OCI-LY7 (cell line): Measurements from ENCODE around the gene ABHD15. TPM values are rescaled to one million over a fixed set of nuclear protein-coding genes. Genes with fewer than 3 reads are reported as not detected.
A peak's percentile ranks its signal among the peaks of the same experiment; 100 is the strongest.

Experiments used
- BruUV-seq: library from RNA; stranded (reverse); fragments of 400-500 nt; replicated peaks from 2 replicates; lab custom pipeline; 2021; lab: Mats Ljungman, UMichigan
- CTCF ChIA-PET: fragments of 300-600 bp; sonication (Branson Sonifier 250); formaldehyde crosslinking; loops from one replicate; lab custom pipeline; 2022; ENCODE audit warnings: antibody characterized with exemption; ENCODE audit not compliant: unreplicated experiment; lab: Charles Lee
- POLR2A ChIA-PET: fragments of 300-600 bp; sonication (Branson Sonifier 250); formaldehyde crosslinking; loops from one replicate; lab custom pipeline; 2022; ENCODE audit warnings: antibody characterized with exemption; lab: Charles Lee
- DNase-seq: peaks from one replicate; pipeline ENCODE4 v3.0.0-alpha.2; 2015; ENCODE audit warnings: low spot score
- H2AFZ ChIP-seq: fragments of 200-600 bp; sonication (generic), shearing (Covaris generic); 2 replicates; pipeline ENCODE4 v1.6.1; 2014; ENCODE audit warnings: mild to moderate bottlenecking, antibody characterized with exemption, low read length, moderate library complexity
- H3K27ac ChIP-seq: fragments of 200-600 bp; sonication (generic); 2 replicates; pipeline ENCODE4 v1.5.1; 2014; ENCODE audit warnings: mixed run types, low read depth, mild to moderate bottlenecking, moderate library complexity, low read length, inconsistent platforms; ENCODE audit not compliant: poor library complexity, severe bottlenecking
- H3K36me3 ChIP-seq: fragments of 200-600 bp; sonication (generic); 2 replicates; pipeline ENCODE4 v1.6.1; 2014; ENCODE audit warnings: mild to moderate bottlenecking, antibody characterized with exemption, low read length, moderate library complexity, mixed read lengths; ENCODE audit not compliant: insufficient read depth
- H3K4me1 ChIP-seq: fragments of 200-600 bp; sonication (generic); 2 replicates; pipeline ENCODE4 v1.5.1; 2014; ENCODE audit warnings: mild to moderate bottlenecking, low read length; ENCODE audit not compliant: insufficient read depth, poor library complexity, severe bottlenecking
- H3K4me2 ChIP-seq: fragments of 200-600 bp; sonication (generic); 2 replicates; pipeline ENCODE4 v1.6.1; 2014; ENCODE audit warnings: mild to moderate bottlenecking, low read length
- H3K4me3 ChIP-seq: fragments of 200-600 bp; sonication (generic); 2 replicates; pipeline ENCODE4 v1.5.1; 2014; ENCODE audit warnings: mild to moderate bottlenecking, low read depth, low read length; ENCODE audit not compliant: poor library complexity, severe bottlenecking
- H3K79me2 ChIP-seq: fragments of 200-600 bp; sonication (generic); 2 replicates; pipeline ENCODE4 v1.6.1; 2016; ENCODE audit warnings: low read depth, mild to moderate bottlenecking, low read length, moderate library complexity, mixed read lengths; ENCODE audit not compliant: insufficient read depth
- H3K9me2 ChIP-seq: fragments of 200-600 bp; sonication (generic); 2 replicates; pipeline ENCODE4 v1.6.1; 2016; ENCODE audit warnings: mild to moderate bottlenecking, low read length, mixed read lengths; ENCODE audit not compliant: insufficient read depth
- H3K9me3 ChIP-seq: fragments of 200-600 bp; sonication (generic); 2 replicates; pipeline ENCODE4 v1.6.1; 2014; ENCODE audit warnings: mild to moderate bottlenecking, mixed run types, low read length, mixed read lengths
- H4K20me1 ChIP-seq: fragments of 200-600 bp; sonication (generic); 2 replicates; pipeline ENCODE4 v1.6.1; 2014; ENCODE audit warnings: mild to moderate bottlenecking, antibody characterized with exemption, low read length, moderate library complexity, mixed read lengths; ENCODE audit not compliant: insufficient read depth
- CTCF ChIP-seq: fragments of 200-600 bp; sonication (generic); conservative IDR thresholded peaks from 2 replicates; pipeline ENCODE4 v1.5.1; 2014; ENCODE audit warnings: mild to moderate bottlenecking, antibody characterized with exemption, low read length, moderate library complexity, mixed read lengths
- EZH2phosphoT487 ChIP-seq: fragments of 200-600 bp; sonication (generic); IDR thresholded peaks from 2 replicates; pipeline ENCODE4 v1.6.1; 2018; ENCODE audit warnings: low read depth, borderline replicate concordance, mild to moderate bottlenecking, mixed run types, antibody characterized with exemption, low read length, moderate library complexity, mixed read lengths
- intact Hi-C: fragments of 100-400 bp; cut with micrococcal nuclease; formaldehyde crosslinking; loops from one replicate; pipeline ENCODE4 v1.10.0; 2022; ENCODE audit not compliant: unreplicated experiment
- total RNA-seq, 2 experiments: library from RNA; depleted of rRNA in 1 of 2; stranded (reverse); fragments of >200 nt in 1 of 2; shearing (Covaris generic) in 1 of 2; gene quantifications; 2 replicates each; pipeline ENCODE4 v1.2.3, GENCODE V29; 2014 to 2022

Gene ABHD15
- total RNA-seq, 2 experiments from 2014 or later = 8.5 to 15.3 TPM

DNA sequence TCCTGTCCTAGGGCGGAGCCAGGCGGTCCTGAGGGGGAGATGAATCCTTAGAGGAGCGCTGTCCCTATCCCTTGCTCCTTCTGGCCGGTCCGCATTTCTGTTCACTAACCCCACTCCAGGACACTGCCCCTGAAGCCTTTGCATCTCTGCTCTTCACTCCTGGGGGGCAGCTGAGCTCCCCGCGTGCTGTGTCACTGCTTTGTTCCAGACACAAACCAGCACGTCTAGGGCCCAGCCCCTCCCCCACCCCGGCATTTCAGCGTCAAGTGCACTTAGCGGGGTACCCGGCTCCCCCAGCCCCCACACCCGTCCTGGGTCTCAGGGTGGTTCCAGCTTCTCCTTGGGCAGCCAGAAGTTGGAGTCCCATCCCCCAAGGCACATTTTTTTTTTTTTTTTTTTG lies 47.0 kb upstream of the ABHD15 start:
- Histone ChIP-seq H3K9me3 (no peaks in the 10 kb centered on the region), H4K20me1 (0 out of 2 replicates have a peak, but pooled peaks cover 10% of the 10 kb centered on the region), H3K36me3 (peaks cover 10% of the 10 kb centered on the region; the same call in 1 of the 2 replicates), H3K27ac (no peak overlapping the region), H3K4me2 (peak overlapping the region; percentile 35; the same call in 1 of the 2 replicates), H2AFZ (no peak overlapping the region), H3K79me2 (no peaks in the 10 kb centered on the region), H3K4me1 (peaks cover 43% of the 10 kb centered on the region), H3K4me3 (no peak overlapping the region), H3K9me2 (no peaks in the 10 kb centered on the region)
- CTCF ChIA-PET = interaction anchor here (0.6 to 1.2 kb wide), 4 partner anchors 9 to 244 kb away, joined by 3 to 5 read pairs (median 4); partner anchors contain the start of gene CORO6
- no TSS peak for BruUV-seq
- intact Hi-C loops = loop anchor here (1.0 kb wide), 1 partner anchor 20 kb away; no protein-coding TSS in a partner anchor
- no peak for TF ChIP-seq CTCF
- no peak for TF ChIP-seq EZH2phosphoT487
- no peak for DNase-seq
- POLR2A ChIA-PET = interaction anchor here (0.6 kb wide), 1 partner anchor 62 kb away, joined by 4 read pairs; no protein-coding TSS in a partner anchor

- H4K20me1 ChIP-seq = 0 out of 2 replicates have a peak, but pooled peaks cover 10% of the 10 kb centered on the region
- H3K4me3 ChIP-seq = no peak overlapping the region
- ChIA-PET CTCF (interaction anchor here (0.6 to 1.2 kb wide), 3 partner anchors 8 to 243 kb away, joined by 3 to 5 read pairs (median 4); no protein-coding TSS in a partner anchor), POLR2A (interaction anchor here (0.6 kb wide), 1 partner anchor 62 kb away, joined by 4 read pairs; no protein-coding TSS in a partner anchor)
- H3K36me3 ChIP-seq = peaks cover 10% of the 10 kb centered on the region; the same call in 1 of the 2 replicates
- H3K9me3 ChIP-seq = no peaks in the 10 kb centered on the region
- no TSS peak for BruUV-seq
- DNase-seq = peak; percentile 74
- peak overlapping the region; percentile 35; the same call in 1 of the 2 replicates for H3K4me2 ChIP-seq
- intact Hi-C loops = loop anchor here (1.0 kb wide), 1 partner anchor 19 kb away; no protein-coding TSS in a partner anchor
- H2AFZ ChIP-seq = no peak overlapping the region
- H3K9me2 ChIP-seq = no peaks in the 10 kb centered on the region
- H3K79me2 ChIP-seq = no peaks in the 10 kb centered on the region
- peaks cover 43% of the 10 kb centered on the region for H3K4me1 ChIP-seq
- H3K27ac ChIP-seq = no peak overlapping the region
- TF ChIP-seq EZH2phosphoT487 = no peak
- peak; percentile 83 for TF ChIP-seq CTCF
Observed at GRCh38 chr17:29613352-29613837, 46.6 kb upstream of the ABHD15 start.
